ENCODE data around the gene RAD51C. TPM values are rescaled to one million over a fixed set of nuclear protein-coding genes. Genes with fewer than 3 reads are reported as not detected.
"Not testable (repeated sequence)": the region's sequence is repeated elsewhere in the genome, so short reads cannot be mapped to it uniquely, and the experiment has no call there.

The RAD51C gene
- total RNA-seq, 1 donor from 2014 or later: 40.1 TPM

GRCh38 chr17:58764373-58764772 lies 72.0 kb downstream of the RAD51C start:
- intact Hi-C loops (cut with DNase I): no loop called here
- ATAC-seq (no peak), DNase-seq (ENCODE audit: missing footprints) (no peak)

GRCh38 chr17:58778482-58778881 lies 86.1 kb downstream of the RAD51C start:
- intact Hi-C loops (cut with DNase I); DNase-seq (ENCODE audit: missing footprints); ATAC-seq: not testable (repeated sequence)

GRCh38 chr17:58779446-58779845 lies 87.0 kb downstream of the RAD51C start:
- intact Hi-C loops (cut with DNase I): no loop called here
- ATAC-seq: no peak
- DNase-seq (ENCODE audit: missing footprints): no peak

- DNase-seq (ENCODE audit: missing footprints) (no peak), ATAC-seq (no peak)
- intact Hi-C loops (cut with DNase I): no loop called here
These were observed 91.0 kb downstream of the RAD51C start for GRCh38 chr17:58783380-58783779.

GRCh38 chr17:58785097-58785496 lies 92.7 kb downstream of the RAD51C start:
- intact Hi-C loops (cut with DNase I): no loop called here
- DNase-seq (ENCODE audit: missing footprints): no peak
- ATAC-seq: no peak

Other genes with a start within 250 kb of the RAD51C start
- not detected for gene HSF5, start 204.2 kb upstream of the RAD51C start, total RNA-seq
- 14.3 TPM for gene MTMR4, start 178.0 kb upstream of the RAD51C start, total RNA-seq
- gene TEX14, start 557 bp upstream of the RAD51C start, total RNA-seq: 0.30 TPM
- 2.3 TPM for gene PPM1E, start 63.3 kb downstream of the RAD51C start, total RNA-seq